ENCODE measurements around the gene CSPG5. TPM values are rescaled to one million over a fixed set of nuclear protein-coding genes. Genes with fewer than 3 reads are reported as not detected.
A peak's percentile ranks its signal among the peaks of the same experiment; 100 is the strongest.

CSPG5 gene
- total RNA-seq (2021; ENCODE audit: unreplicated experiment), result 3.8 TPM
- polyA plus RNA-seq (2012), result 4.1 and 4.2 TPM in 2 replicates
- percentile 28 among the genes with signal in this experiment for Bru-seq, nascent RNA
- percentile 50 among the genes with signal in this experiment for BruChase-seq, experiment 1, labeled RNA remaining after a 6-hour chase
- BruChase-seq, experiment 2, labeled RNA remaining after a 2-hour chase, result percentile 43 among the genes with signal in this experiment
- long read RNA-seq, full-length matches to known transcripts, result 2 of 2 reads
- long read RNA-seq, partial matches to known transcripts, result 0 of 2 reads
- long read RNA-seq, other reads (novel, unspliced or antisense), result 0 of 2 reads

- Histone ChIP-seq H3K9me3 (ENCODE audit: control insufficient read depth in 1 of 2, insufficient read depth in 1 of 2, low read depth in 1 of 2, low read length in 2 of 2) (no peaks in the 10 kb centered on the region), H3K79me2 (ENCODE audit: insufficient read depth, low read length) (no peaks in the 10 kb centered on the region), H4K20me1 (ENCODE audit: insufficient read depth) (no peaks in the 10 kb centered on the region), H3K27ac (ENCODE audit: low read depth, low read length) (no peak within 1 kb of the TSS; the same call in 1 of the 2 replicates), H3K27me3 (ENCODE audit: insufficient read depth, low read length) (no peaks in the 10 kb centered on the region), H3K4me3 (replicated peaks in 1 of 2; ENCODE audit: low read depth in 1 of 2, low read length in 2 of 2) (peak within 1 kb of the TSS; percentile 35 to 54), H2AFZ (ENCODE audit: low read depth, low read length, poor library complexity, severe bottlenecking) (no peak within 1 kb of the TSS), H3K9ac (ENCODE audit: low read length) (no peak within 1 kb of the TSS), H3K4me1 (ENCODE audit: control insufficient read depth in 1 of 2, insufficient read depth in 2 of 2, low read length in 2 of 2) (peaks cover 0 to 16% of the 10 kb centered on the region in 2 experiments; a peak in 3 of 4 replicates), H3K9me2 (ENCODE audit: insufficient read depth) (no peaks in the 10 kb centered on the region), H3K36me3 (ENCODE audit: control insufficient read depth in 1 of 2, insufficient read depth in 2 of 2, low read length in 2 of 2) (no peaks in the 10 kb centered on the region), H3K4me2 (ENCODE audit: low read length) (peak within 1 kb of the TSS; percentile 80)
- ChIA-PET RAD21 (ENCODE audit: low non-redundant PET in 1 of 2, low total read pairs in 2 of 2, uncharacterized antibody in 2 of 2, unreplicated experiment in 2 of 2) (no interaction called here), POLR2A (no interaction called here), CTCF (no interaction called here)
- ATAC-seq, result peak; percentile 75
- no peak for TF ChIP-seq POLR2AphosphoS5 (IDR thresholded peaks at IDR 0.05; ENCODE audit: low read depth, low read length)
- TF ChIP-seq SRF (IDR thresholded peaks at IDR 0.05; ENCODE audit: low read depth), result no peak
- TF ChIP-seq CTCF (IDR thresholded peaks at IDR 0.05 in 2 of 3, conservative IDR thresholded peaks at IDR 0.05 in 1 of 3; ENCODE audit: borderline replicate concordance in 1 of 3, insufficient read depth in 1 of 3, low read depth in 2 of 3, low read length in 2 of 3), result no peak
- no peak for TF ChIP-seq CBX3 (IDR thresholded peaks at IDR 0.05; ENCODE audit: low read depth)
- no peak for TF ChIP-seq SP1 (IDR thresholded peaks at IDR 0.05; ENCODE audit: low read depth)
- no peak for TF ChIP-seq FOSL1 (IDR thresholded peaks at IDR 0.05; ENCODE audit: low read depth)
- no peak for TF ChIP-seq ZBTB33 (IDR thresholded peaks at IDR 0.05; ENCODE audit: extremely low read depth, insufficient replicate concordance, low read length)
- no TSS peak for BruUV-seq (replicated peaks)
- intact Hi-C loops (cut with micrococcal nuclease), result no loop called here
- no peak for DNase-seq (ENCODE audit: low read depth, low spot score)
Observed at GRCh38 chr3:47578691-47579632, at the start of gene CSPG5. Gene CSPG5 (minus strand): TSS chr3:47578865. CDS start chr3:47578693, 172 bp downstream.

Measured in HCT116 (cell line).